M059J (cell line): ENCODE results near the gene ERGIC2. TPM values are rescaled to one million over a fixed set of nuclear protein-coding genes. Genes with fewer than 3 reads are reported as not detected.
"Not testable (repeated sequence)": the region's sequence is repeated elsewhere in the genome, so short reads cannot be mapped to it uniquely, and the experiment has no call there.

Source experiments
- DNase-seq: peaks from one replicate; pipeline ENCODE4 v3.0.0-alpha.2; 2012; ENCODE audit warnings: low read depth
- total RNA-seq: library from RNA; depleted of rRNA; stranded (reverse); fragments of >200 nt; shearing (Covaris generic); gene quantifications from 2 replicates; pipeline ENCODE4 v1.2.3, GENCODE V29; 2014; rRNA removed

Gene ERGIC2
- total RNA-seq, 1 experiment from 2014 or later = 187 TPM

- no peak for DNase-seq
Measured at GRCh38 chr12:29304388-29304787, 76.6 kb downstream of the ERGIC2 start.

DNA sequence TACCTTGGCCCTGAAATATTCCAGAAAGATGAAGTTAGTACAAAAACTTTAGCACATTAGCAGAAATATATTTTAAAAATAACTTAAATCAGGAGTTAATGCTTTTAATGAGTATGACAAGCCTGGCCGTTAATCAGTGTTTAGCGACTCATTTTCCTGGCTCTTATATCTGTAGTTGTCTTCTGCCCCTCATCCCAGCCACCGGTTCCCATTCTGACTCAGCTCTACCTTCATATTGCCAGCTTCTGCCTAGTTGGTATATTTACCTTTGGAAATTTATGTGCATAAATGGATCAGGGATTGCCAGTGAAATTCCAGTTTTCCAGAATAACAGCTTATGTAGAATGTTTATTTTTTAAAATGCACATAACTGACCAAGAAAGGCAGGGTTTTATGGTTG lies 79.9 kb downstream of the ERGIC2 start:
- no peak for DNase-seq

DNA sequence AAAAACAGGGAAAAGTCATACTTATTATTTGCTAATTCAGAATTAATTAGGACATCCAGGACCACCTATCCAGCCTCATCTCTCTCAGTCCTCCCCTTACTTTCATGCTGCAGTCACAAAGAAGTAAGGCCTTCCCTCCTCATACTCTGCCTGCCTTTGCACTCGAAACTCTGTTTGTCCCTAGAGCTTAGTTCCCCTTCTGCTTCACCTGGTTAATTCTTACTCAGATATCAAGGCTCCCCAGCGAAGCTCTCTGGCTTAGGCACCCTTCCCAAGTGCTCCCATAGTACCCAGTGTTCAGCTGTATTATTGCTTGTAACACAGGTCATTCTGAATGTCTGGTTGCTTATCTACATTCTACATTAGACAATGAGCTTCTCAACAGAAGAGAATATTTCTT lies 81.3 kb downstream of the ERGIC2 start:
- no peak for DNase-seq

DNA sequence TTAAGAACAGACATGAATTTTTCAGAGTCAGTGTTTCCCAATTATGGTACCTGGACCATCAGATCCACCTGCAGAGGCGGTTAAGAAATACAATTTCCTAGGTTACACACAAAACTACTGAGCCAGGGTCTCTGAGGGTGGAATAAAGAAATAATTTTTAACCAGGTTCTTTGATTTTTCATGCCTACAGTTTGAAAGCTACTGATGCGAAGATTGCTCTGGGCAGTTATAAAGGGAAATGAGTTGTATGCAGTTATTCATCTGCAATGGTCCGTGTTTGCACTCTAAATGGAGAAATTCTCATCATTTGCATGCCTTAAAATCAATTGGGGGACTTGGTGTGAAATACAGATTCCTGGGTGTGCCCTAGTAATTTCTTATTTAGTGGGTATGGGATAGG lies 89.7 kb downstream of the ERGIC2 start:
- DNase-seq = no peak

DNA sequence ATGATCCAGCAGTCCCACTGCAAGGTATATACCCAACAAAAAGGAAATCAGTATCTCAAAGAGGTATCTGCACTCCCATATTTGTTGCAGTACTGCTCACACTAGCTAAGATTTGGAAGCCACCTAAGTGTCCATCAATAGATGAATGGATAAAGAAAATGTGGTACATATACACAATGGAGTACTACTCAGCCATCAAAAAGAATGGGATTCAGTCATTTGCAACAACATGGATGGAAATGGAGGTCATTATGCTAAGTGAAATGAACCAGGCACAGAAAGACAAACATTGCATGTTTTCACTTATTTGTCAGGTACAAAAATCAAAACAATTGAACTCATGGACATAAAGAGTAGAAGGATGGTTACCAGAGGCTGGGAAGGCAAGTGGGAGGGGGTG lies 90.5 kb downstream of the ERGIC2 start:
- not testable (repeated sequence) for DNase-seq

DNA sequence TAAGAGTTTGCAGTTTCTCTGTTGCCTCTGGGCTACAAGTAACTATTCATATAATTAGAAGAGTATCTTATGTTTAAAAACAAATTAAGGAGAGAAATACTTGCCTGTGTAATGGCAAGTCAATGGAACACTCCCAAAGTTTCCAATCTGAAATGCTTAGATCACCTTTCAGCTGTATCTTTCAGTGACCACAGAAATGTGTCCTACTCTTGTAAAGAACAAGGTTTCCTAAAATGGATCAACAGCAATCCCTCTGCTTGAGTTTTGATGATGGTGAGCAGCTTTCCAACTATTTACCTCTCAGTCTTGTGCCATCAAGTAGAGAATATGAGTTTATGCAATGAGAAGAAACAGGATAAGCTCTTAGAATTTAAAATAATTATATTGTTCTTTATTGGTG lies 92.9 kb downstream of the ERGIC2 start:
- no peak for DNase-seq

DNA sequence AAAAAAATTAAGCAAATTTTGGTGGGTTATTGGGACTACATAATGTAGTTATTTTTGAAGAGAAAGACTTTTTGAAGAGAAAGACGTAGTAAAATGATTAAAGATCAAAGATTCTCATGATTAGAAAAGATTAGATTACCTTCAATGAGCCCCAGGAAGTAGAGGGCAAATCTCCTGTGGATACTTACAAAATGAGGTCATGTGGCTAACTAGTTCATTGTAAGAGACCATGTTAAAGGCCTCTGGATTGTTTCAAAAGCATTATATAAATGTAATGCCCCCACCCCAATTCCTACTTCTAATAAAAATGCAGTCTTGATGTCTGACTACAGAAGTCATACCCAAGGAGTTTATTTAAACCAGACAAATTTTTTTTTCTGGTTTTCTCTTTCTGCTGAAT lies 93.3 kb downstream of the ERGIC2 start:
- DNase-seq = no peak

Other genes with a start within 250 kb of the ERGIC2 start
- gene FAR2, start 231.9 kb downstream of the ERGIC2 start, total RNA-seq = 6.6 and 10.0 TPM in 2 replicates
- not detected in 2 replicates for gene OVCH1, start 116.5 kb upstream of the ERGIC2 start, total RNA-seq